NAMALWA (cell line): ENCODE data around the gene BRD4.
A peak's percentile ranks its signal among the peaks of the same experiment; 100 is the strongest.
"Not testable (repeated sequence)": the region's sequence is repeated elsewhere in the genome, so short reads cannot be mapped to it uniquely, and the experiment has no call there.

Experiments used
- DNase-seq: peaks from one replicate; pipeline ENCODE4 v3.0.0-alpha.2; 2015; ENCODE audit warnings: low spot score

Gene BRD4

GRCh38 chr19:15360015-15360414, 27.7 kb upstream of the BRD4 start:
- not testable (repeated sequence) for DNase-seq

GRCh38 chr19:15358918-15359317, 26.6 kb upstream of the BRD4 start:
- DNase-seq, result no peak

GRCh38 chr19:15357906-15358305, 25.6 kb upstream of the BRD4 start:
- DNase-seq, result no peak

DNA sequence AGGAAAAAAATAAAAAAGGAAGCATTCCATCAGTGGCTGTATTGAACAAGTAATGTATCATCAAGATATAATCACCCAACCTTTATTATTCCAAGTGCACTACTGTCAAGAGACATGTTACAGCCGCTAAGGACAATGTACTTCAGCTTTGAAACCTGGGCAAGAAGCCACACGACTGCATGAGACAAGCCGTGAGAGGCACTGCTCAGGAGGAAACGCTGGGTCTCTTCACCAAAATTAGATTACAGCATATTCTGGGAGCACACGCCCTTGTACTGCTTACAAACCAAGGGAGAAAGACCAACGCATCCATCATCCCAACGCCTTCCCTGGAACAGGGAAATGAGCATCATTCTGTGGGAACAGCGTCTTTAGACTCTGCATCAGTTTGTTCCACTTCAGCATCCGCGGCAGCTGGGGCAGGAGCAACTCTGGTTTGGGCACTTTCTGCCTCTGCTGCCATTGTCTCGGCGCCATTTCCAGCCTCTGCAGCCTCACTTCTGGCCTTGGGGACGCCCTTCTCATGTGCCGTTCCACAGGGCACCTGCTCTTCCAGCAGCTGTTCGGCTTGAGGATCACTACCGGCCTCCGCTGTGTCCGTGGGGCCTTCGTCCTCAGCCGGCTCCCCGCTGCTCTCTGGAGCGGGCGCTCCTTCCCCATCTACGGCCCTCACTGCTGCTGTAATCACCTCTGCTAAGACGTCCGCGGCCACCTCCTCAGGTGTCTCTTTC, 22.4 kb upstream of the BRD4 start:
- DNase-seq, result no peak

- no peak for DNase-seq
These were observed 21.6 kb upstream of the BRD4 start for GRCh38 chr19:15353908-15354307.

- not testable (repeated sequence) for DNase-seq
These were observed 20.2 kb upstream of the BRD4 start for GRCh38 chr19:15352535-15352934.

DNA sequence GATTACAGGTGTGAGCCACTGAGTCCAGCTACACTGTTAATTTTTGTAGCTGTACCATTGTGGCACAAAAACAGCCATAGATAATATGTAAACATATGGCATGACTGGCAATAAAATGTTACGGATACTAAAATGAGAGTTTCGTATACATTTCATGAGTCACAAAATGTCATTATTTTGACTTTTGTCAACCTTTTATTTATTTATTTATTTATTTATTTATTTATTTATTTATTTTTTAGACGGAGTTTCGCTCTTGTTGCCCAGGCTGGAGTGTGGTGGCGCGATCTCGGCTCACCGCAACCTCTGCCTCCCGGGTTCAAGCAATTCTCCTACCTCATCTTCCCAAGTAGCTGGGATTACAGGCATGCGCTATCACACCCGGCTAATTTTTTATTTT, 9.0 kb upstream of the BRD4 start:
- not testable (repeated sequence) for DNase-seq

- no peak for DNase-seq
These were observed 7.7 kb upstream of the BRD4 start for GRCh38 chr19:15340086-15340485.

DNA sequence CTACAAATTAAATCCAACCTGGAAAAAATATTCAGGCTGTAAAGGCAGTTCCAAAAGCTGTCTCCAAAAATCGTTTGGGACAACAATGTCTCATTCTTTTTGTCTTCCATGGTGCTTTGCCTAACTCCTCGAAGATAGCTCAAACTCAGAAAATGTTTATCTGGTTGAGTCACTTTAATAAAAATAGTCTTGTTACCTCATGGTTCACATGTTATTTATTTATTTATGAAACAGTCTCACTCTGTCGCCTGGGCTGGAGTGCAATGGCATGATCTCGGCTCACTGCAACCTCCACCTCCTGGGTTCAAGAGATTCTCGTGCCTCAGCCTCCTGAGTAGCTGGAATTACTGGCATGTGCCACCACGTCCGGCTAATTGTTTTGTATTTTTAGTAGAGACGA, 4.9 kb upstream of the BRD4 start:
- DNase-seq, result no peak

GRCh38 chr19:15335992-15336391, 3.7 kb upstream of the BRD4 start:
- not testable (repeated sequence) for DNase-seq

GRCh38 chr19:15331419-15332310, 674 bp downstream of the BRD4 start:
- peak; percentile 63 for DNase-seq

- DNase-seq, result peak; percentile 53
These were observed 1.4 kb downstream of the BRD4 start for GRCh38 chr19:15330801-15331418.

DNA sequence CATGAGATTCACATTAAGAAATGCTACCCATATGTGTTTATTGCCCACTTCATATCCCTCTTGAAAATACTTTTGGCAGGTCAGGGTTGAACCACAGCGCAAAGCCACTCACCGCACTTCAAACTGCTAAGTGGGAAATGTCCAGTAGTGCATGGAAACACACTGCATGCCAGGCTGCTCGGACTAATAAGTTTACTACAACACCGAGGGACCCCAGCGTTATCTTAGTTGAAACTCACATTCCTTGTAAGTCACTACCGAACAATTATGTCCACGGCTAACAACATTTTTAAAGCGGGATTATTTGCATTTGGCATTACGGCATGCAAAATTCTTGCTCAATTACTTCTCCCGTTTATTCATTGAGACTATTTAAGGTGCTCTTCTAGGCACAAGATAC, 4.0 kb downstream of the BRD4 start:
- no peak for DNase-seq

DNA sequence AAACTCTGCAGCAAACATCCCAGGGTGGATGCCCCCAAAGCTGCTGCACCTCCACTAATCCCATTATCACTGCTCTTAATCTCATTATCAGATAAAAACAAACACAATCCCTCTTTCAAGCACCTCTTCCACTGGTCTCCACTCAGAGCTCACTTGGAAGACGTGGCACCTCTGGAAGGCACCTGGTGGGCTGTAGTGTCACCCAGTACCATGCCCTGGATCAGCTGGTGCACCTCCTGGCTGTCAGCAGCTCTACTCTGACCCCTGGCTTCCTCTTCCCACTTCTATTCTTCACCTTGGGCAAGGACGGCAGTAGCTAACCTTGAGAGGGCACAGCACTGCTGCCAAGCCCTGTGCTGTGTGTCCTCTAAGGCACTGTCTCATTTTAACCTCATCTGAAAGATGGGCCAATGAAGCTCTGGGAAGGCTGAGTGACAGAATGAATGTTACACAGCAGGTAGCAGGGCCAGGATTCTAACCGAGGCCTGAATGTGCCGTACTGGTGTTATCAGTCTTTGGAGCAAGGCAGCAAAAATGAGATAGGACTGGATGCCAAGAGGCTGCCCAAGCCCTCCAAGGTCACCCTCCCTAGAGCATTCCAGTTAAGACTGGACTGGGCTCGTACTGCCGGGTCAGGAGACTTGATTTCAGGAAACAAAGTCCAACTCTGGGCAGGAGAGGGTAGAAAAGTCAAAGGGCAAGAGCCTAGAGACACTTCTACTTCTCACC, 7.4 kb downstream of the BRD4 start:
- DNase-seq, result no peak

DNA sequence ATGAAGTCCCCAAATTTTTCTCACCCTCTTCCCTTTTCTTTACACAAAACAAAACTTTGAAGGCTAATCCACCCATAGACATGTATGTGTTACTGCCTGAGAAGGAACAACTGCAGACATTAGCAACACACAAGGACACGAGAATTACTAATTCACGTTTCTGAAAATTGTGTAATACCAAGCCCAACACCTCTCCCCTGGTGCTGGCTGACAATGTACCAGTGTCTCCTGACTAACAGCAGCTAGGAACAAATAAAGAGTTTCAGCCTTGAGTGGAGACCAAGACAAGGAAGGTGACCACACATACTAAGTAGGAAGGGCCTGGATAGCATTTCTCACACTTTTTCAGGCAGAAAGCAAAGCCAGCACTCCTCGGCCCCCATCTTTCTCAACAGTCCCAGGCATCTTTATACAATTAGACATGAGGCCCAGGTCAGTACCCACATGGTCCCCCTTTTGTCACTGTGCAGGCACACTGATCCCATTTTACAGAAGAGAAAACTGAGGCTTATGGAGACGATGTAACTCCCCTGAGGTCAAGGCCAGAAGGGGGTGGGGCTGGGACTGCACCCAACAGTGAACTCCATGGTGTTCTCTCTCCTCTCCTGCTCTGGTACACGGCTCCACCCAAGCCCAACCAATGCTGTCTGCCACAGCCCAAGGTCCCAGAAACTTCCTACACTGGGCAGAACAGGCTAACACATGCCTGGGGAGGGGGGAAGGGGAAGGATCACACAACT, 8.7 kb downstream of the BRD4 start:
- no peak for DNase-seq

GRCh38 chr19:15321739-15322138, 10.6 kb downstream of the BRD4 start:
- DNase-seq, result no peak

GRCh38 chr19:15320116-15320515, 12.2 kb downstream of the BRD4 start:
- no peak for DNase-seq

GRCh38 chr19:15318241-15318691, 14.1 kb downstream of the BRD4 start:
- no peak for DNase-seq

GRCh38 chr19:15317392-15318071, 14.8 kb downstream of the BRD4 start:
- no peak for DNase-seq

- DNase-seq, result peak; percentile 69
These were observed 15.8 kb downstream of the BRD4 start for GRCh38 chr19:15316498-15316897.

GRCh38 chr19:15315101-15315500, 17.2 kb downstream of the BRD4 start:
- no peak for DNase-seq
